Natural killer cell (primary cell): ENCODE data around the gene TBC1D22A. TPM values are rescaled to one million over a fixed set of nuclear protein-coding genes. Genes with fewer than 3 reads are reported as not detected.
A peak's percentile ranks its signal among the peaks of the same experiment; 100 is the strongest.

Experiments used
- ATAC-seq, 3 donors: fragments of 150-1000 bp in 2 of 3; fragments of 200-7000 bp in 1 of 3; cut with Tn5 transposase; 1 replicate in 1 of 3; 2 replicates in 2 of 3; pipeline ENCODE4 v1.10.0; 2021; ENCODE audit warnings: mild to moderate bottlenecking in 2 of 3, moderate library complexity in 2 of 3
- DNase-seq, 2 donors: peaks; one replicate each; pipeline versions ENCODE4 v3.0.0 to v3.0.0-alpha.2; 2013 to 2021; ENCODE audit warnings: mixed read lengths in 1 of 2
- H3K27ac ChIP-seq: one replicate; pipeline ENCODE4 v1.5.1; 2013; ENCODE audit warnings: mild to moderate bottlenecking, low read length
- H3K27me3 ChIP-seq: one replicate; pipeline ENCODE4 v1.6.1; 2013; ENCODE audit warnings: low read length; ENCODE audit not compliant: control insufficient read depth, insufficient read depth
- H3K36me3 ChIP-seq: one replicate; pipeline ENCODE4 v1.6.1; 2013; ENCODE audit warnings: low read length; ENCODE audit not compliant: control insufficient read depth, insufficient read depth
- H3K4me1 ChIP-seq: one replicate; pipeline ENCODE4 v1.6.1; 2013; ENCODE audit warnings: low read length; ENCODE audit not compliant: control insufficient read depth, insufficient read depth
- H3K4me3 ChIP-seq: one replicate; pipeline ENCODE4 v1.5.1; 2013; ENCODE audit warnings: low read length
- H3K9me3 ChIP-seq: one replicate; pipeline ENCODE4 v1.6.1; 2013; ENCODE audit warnings: low read length; ENCODE audit not compliant: control insufficient read depth, insufficient read depth
- H3K27ac Mint-ChIP-seq, 2 donors: one replicate each; pipeline ENCODE4 v1.8.0; 2022; ENCODE audit warnings: mild to moderate bottlenecking in 2 of 2, mixed read lengths in 2 of 2, moderate library complexity in 1 of 2
- H3K27me3 Mint-ChIP-seq, 2 donors: one replicate each; pipeline ENCODE4 v1.8.0; 2022; ENCODE audit warnings: low read depth in 2 of 2, mixed read lengths in 2 of 2
- H3K36me3 Mint-ChIP-seq: one replicate; pipeline ENCODE4 v1.8.0; 2022; ENCODE audit warnings: mixed read lengths
- H3K4me1 Mint-ChIP-seq, 2 donors: one replicate each; pipeline ENCODE4 v1.8.0; 2022; ENCODE audit warnings: mixed read lengths in 2 of 2
- H3K4me3 Mint-ChIP-seq: one replicate; pipeline ENCODE4 v1.8.0; 2022; ENCODE audit warnings: mild to moderate bottlenecking, moderate library complexity, mixed read lengths
- H3K9me3 Mint-ChIP-seq, 2 donors: one replicate each; pipeline ENCODE4 v1.8.0; 2022; ENCODE audit warnings: mixed read lengths in 2 of 2
- WGBS: methylation state at CpG from one replicate; pipeline ENCODE4 v1.1.7; 2013; ENCODE audit warnings: missing lambda C conversion rate; ENCODE audit not compliant: insufficient coverage; 5-methylcytosine and 5-hydroxymethylcytosine counted together
- intact Hi-C: fragments of 100-400 bp; cut with micrococcal nuclease; formaldehyde crosslinking; loops from one replicate; pipeline ENCODE4 v1.14.2; 2022
- total RNA-seq, 4 donors: library from RNA; stranded (reverse); fragments of 120-200 nt in 1 of 4; gene quantifications; one replicate each; pipeline versions ENCODE4 v1.2.3 to v1.2.4, GENCODE V29; 2013 to 2022
- TF ChIP-seq, protein P1 (sequence below): fragments of 200-600 bp; IDR thresholded peaks from one replicate; pipeline ENCODE4 v1.8.0; 2022; ENCODE audit warnings: antibody characterized with exemption

TBC1D22A gene
- total RNA-seq, 3 donors from 2014 or later (not counting 1 experiment from before 2014, with no cell fraction given), result 47.4 to 53.7 (median 53.2) TPM

DNA sequence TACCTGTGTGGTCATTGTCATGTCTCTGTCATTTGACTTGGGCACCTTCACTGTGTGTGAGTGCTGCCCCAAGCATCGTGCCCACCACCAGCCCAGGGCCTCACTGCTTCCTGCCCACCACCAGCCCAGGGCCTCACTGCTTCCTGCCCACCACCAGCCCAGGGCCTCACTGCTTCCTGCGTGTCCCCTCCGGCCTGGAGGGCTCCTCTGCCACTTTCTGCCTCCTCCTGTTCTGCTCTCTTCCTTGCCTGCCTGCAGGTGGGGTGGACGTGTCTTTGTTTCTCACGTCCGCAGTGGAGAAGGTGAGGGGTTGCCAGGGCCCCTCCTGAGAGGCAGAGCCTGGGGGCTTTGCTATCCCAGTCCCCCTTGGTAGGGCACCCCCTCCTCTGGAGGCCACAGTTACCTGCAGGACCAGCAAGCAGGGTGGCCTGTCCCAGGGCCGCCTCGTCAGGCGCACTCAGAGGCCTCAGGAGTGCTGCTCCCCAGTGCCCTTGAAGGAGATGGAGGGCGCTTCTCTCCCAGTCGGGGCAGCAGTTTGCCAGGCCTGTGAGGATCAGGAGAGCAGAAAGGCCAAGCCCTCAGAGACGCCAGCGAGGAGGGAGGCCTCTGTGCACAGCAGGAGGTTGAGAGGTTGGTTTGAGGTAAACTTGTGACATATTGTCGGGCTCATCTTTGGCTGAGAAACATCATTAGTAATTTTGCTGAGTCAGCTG lies 290.7 kb downstream of the TBC1D22A start:
- 74% methylated on average over 14 of the region's 14 CpGs for WGBS
- Histone ChIP-seq H3K36me3 (peaks cover 3% of the 10 kb centered on the region), H3K4me3 (no peak overlapping the region), H3K9me3 (no peaks in the 10 kb centered on the region), H3K27me3 (no peaks in the 10 kb centered on the region), H3K27ac (no peak overlapping the region), H3K4me1 (peaks cover 7% of the 10 kb centered on the region)
- H3K4me1 Mint-ChIP-seq, result peaks cover 38 to 72% of the 10 kb centered on the region in 2 donors
- no peak overlapping the region for H3K4me3 Mint-ChIP-seq
- no peaks in the 10 kb centered on the region for H3K9me3 Mint-ChIP-seq
- ATAC-seq, result peak in 1 of 3 donors; percentile 29
- intact Hi-C loops, result no loop called here
- DNase-seq, result no peak
- H3K27me3 Mint-ChIP-seq, result no peaks in the 10 kb centered on the region
- no peaks in the 10 kb centered on the region for H3K36me3 Mint-ChIP-seq
- TF ChIP-seq, protein P1, sequence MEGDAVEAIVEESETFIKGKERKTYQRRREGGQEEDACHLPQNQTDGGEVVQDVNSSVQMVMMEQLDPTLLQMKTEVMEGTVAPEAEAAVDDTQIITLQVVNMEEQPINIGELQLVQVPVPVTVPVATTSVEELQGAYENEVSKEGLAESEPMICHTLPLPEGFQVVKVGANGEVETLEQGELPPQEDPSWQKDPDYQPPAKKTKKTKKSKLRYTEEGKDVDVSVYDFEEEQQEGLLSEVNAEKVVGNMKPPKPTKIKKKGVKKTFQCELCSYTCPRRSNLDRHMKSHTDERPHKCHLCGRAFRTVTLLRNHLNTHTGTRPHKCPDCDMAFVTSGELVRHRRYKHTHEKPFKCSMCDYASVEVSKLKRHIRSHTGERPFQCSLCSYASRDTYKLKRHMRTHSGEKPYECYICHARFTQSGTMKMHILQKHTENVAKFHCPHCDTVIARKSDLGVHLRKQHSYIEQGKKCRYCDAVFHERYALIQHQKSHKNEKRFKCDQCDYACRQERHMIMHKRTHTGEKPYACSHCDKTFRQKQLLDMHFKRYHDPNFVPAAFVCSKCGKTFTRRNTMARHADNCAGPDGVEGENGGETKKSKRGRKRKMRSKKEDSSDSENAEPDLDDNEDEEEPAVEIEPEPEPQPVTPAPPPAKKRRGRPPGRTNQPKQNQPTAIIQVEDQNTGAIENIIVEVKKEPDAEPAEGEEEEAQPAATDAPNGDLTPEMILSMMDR, result no peak
- peak overlapping the region; percentile 58 to 78 for H3K27ac Mint-ChIP-seq

- no peaks in the 10 kb centered on the region for H3K9me3 Mint-ChIP-seq
- H3K36me3 Mint-ChIP-seq, result no peaks in the 10 kb centered on the region
- TF ChIP-seq, protein P1, result no peak
- Histone ChIP-seq H3K4me1 (peaks cover under 1% of the 10 kb centered on the region), H3K27me3 (no peaks in the 10 kb centered on the region), H3K4me3 (no peak overlapping the region), H3K27ac (no peak overlapping the region), H3K9me3 (no peaks in the 10 kb centered on the region), H3K36me3 (peaks cover 3% of the 10 kb centered on the region)
- H3K27ac Mint-ChIP-seq, result peak overlapping the region in 1 of 2 donors; percentile 58
- no peak for DNase-seq
- 92% methylated on average over 12 of the region's 12 CpGs for WGBS
- intact Hi-C loops, result no loop called here
- ATAC-seq, result no peak
- H3K4me1 Mint-ChIP-seq, result peaks cover 34 to 74% of the 10 kb centered on the region in 2 donors
- no peak overlapping the region for H3K4me3 Mint-ChIP-seq
- H3K27me3 Mint-ChIP-seq, result no peaks in the 10 kb centered on the region
Observed at GRCh38 chr22:47053726-47054141, 291.3 kb downstream of the TBC1D22A start.

- Mint-ChIP-seq H3K9me3 (no peaks in the 10 kb centered on the region), H3K36me3 (no peaks in the 10 kb centered on the region), H3K4me1 (peaks cover 27 to 66% of the 10 kb centered on the region in 2 donors), H3K27ac (peak overlapping the region in 1 of 2 donors; percentile 64), H3K27me3 (no peaks in the 10 kb centered on the region), H3K4me3 (no peak overlapping the region)
- ATAC-seq (no peak), DNase-seq (no peak)
- Histone ChIP-seq H3K36me3 (peaks cover 7% of the 10 kb centered on the region), H3K4me1 (no peaks in the 10 kb centered on the region), H3K4me3 (no peak overlapping the region), H3K9me3 (no peaks in the 10 kb centered on the region), H3K27me3 (no peaks in the 10 kb centered on the region), H3K27ac (no peak overlapping the region)
- intact Hi-C loops, result no loop called here
- TF ChIP-seq, protein P1, result no peak
- WGBS, result 96% methylated on average over 28 of the region's 28 CpGs
Observed at GRCh38 chr22:47054231-47055072, 292.0 kb downstream of the TBC1D22A start.
